Gastroesophageal sphincter (tissue), 4 donors: ENCODE data around the gene C6orf52. TPM values are rescaled to one million over a fixed set of nuclear protein-coding genes. Genes with fewer than 3 reads are reported as not detected.

ENCODE experiments used
- ATAC-seq: fragments of 150-250 bp; one replicate; pipeline ENCODE4 v1.9.1; 2016; ENCODE audit warnings: mild to moderate bottlenecking, moderate library complexity
- H3K27ac ChIP-seq, 4 donors: fragments of 200-600 bp; sonication (generic) in 3 of 4; 1 replicate in 3 of 4; 2 replicates in 1 of 4; pipeline ENCODE4 v1.5.1; 2016 to 2019
- H3K27me3 ChIP-seq: fragments of 200-600 bp; sonication (generic); one replicate; pipeline ENCODE4 v1.5.1; 2019
- H3K36me3 ChIP-seq, 2 donors: fragments of 200-600 bp; sonication (generic); one replicate each; pipeline ENCODE4 v1.5.1; 2019; ENCODE audit warnings: control low read depth in 1 of 2
- H3K4me1 ChIP-seq, 3 donors: fragments of 200-600 bp; sonication (generic); 1 replicate in 2 of 3; 2 replicates in 1 of 3; pipeline ENCODE4 v1.5.1; 2016 to 2019; ENCODE audit warnings: control low read depth in 2 of 3
- H3K4me3 ChIP-seq, 2 donors: fragments of 200-600 bp; sonication (generic); one replicate each; pipeline ENCODE4 v1.5.1; 2019; ENCODE audit warnings: mild to moderate bottlenecking in 1 of 2, moderate library complexity in 1 of 2
- H3K9me3 ChIP-seq, 3 donors: fragments of 200-600 bp; sonication (generic); one replicate each; pipeline ENCODE4 v1.5.1; 2017 to 2019; ENCODE audit warnings: control low read depth in 2 of 3
- CTCF ChIP-seq, 4 experiments: fragments of 200-600 bp in 2 of 4; fragments of 450-650 bp in 2 of 4; sonication (generic) in 1 of 4; IDR thresholded peaks; one replicate each; pipeline ENCODE4 v1.5.1; 2017 to 2019; ENCODE audit warnings: antibody characterized with exemption in 4 of 4, mild to moderate bottlenecking in 2 of 4, moderate library complexity in 2 of 4
- EP300 ChIP-seq: sonication (generic); formaldehyde crosslinking; IDR thresholded peaks from one replicate; pipeline ENCODE4 v1.6.1; 2017; ENCODE audit warnings: antibody characterized with exemption, mild to moderate bottlenecking
- POLR2A ChIP-seq, 2 donors: fragments of 450-650 bp; IDR thresholded peaks; one replicate each; pipeline ENCODE4 v1.6.1; 2017; ENCODE audit warnings: antibody characterized with exemption in 2 of 2, mild to moderate bottlenecking in 2 of 2, moderate library complexity in 1 of 2
- POLR2AphosphoS5 ChIP-seq: sonication (generic); formaldehyde crosslinking; IDR thresholded peaks from one replicate; pipeline ENCODE4 v1.6.1; 2017; ENCODE audit warnings: antibody characterized with exemption
- WGBS, 2 donors: methylation state at CpG; one replicate each; pipeline ENCODE4 v1.1.5; 2018; ENCODE audit warnings: low coverage in 1 of 2; 5-methylcytosine and 5-hydroxymethylcytosine counted together
- total RNA-seq, 4 donors: library from RNA; depleted of rRNA; stranded (reverse); fragments of >200 nt; gene quantifications; one replicate each; pipeline ENCODE4 v1.1.0, GENCODE V29; 2016

Gene C6orf52
- total RNA-seq, 4 donors from 2014 or later, result 2.5 TPM; not detected in 3

DNA sequence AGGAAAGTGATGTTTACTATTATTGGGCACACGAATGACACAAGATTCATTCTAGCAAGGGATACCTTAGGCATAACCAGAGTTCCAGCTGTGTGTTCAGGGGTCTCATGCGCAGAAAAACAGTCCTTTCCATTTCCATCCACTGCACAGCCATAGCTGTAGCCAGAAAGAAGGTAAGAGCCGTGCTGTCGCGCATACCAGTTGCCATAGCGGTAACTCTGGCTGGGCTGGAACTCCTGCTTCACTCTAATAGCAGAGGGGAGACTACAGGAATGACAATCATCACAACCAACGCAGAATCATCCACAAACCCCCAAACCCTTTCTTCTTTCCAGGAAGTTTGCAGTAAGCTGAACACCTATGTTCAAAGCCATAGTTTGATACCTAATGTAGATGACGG lies 7.5 kb downstream of the C6orf52 start:
- H3K27me3 ChIP-seq, result no peaks in the 10 kb centered on the region
- no peaks in the 10 kb centered on the region for H3K4me1 ChIP-seq
- no peak for TF ChIP-seq POLR2A (IDR thresholded peaks at IDR 0.05)
- no peak for TF ChIP-seq EP300
- TF ChIP-seq POLR2AphosphoS5, result no peak
- TF ChIP-seq CTCF (IDR thresholded peaks at IDR 0.05), result no peak
- H3K9me3 ChIP-seq, result no peaks in the 10 kb centered on the region
- H3K36me3 ChIP-seq, result no peaks in the 10 kb centered on the region
- H3K27ac ChIP-seq, result no peak overlapping the region
- H3K4me3 ChIP-seq, result no peak overlapping the region
- no peak for ATAC-seq
- WGBS, 2 donors, result 79 to 84% methylated on average over 8 of the region's 8 CpGs

GRCh38 chr6:10685092-10685915 lies 9.1 kb downstream of the C6orf52 start:
- Histone ChIP-seq H3K27ac (no peak overlapping the region), H3K36me3 (no peaks in the 10 kb centered on the region), H3K27me3 (no peaks in the 10 kb centered on the region), H3K9me3 (no peaks in the 10 kb centered on the region), H3K4me3 (no peak overlapping the region), H3K4me1 (no peaks in the 10 kb centered on the region)
- 71 to 73% methylated on average over 3 of the region's 3 CpGs for WGBS, 2 donors
- ATAC-seq, result no peak
- TF ChIP-seq POLR2A (IDR thresholded peaks at IDR 0.05), result no peak
- no peak for TF ChIP-seq CTCF (IDR thresholded peaks at IDR 0.05)
- no peak for TF ChIP-seq POLR2AphosphoS5

DNA sequence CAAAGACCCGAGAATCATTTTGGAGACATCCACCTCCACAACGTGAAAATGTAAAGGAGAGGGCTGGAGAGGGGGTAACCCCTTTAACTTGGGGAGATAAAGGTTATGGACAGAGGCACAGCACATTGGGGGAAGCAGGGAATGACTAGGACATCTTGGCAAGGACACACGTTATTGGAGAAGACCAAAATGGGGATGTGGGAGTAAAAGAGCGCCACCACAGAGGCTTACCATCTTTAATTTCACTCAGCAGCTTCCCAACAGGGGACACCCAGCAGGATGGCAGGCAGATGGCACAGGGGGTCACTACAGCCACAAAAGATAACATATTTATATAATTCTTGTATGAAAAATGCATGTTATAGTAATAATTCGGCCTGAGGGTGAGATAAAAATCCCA lies 9.8 kb downstream of the C6orf52 start:
- H3K27me3 ChIP-seq, result no peaks in the 10 kb centered on the region
- H3K9me3 ChIP-seq, result no peaks in the 10 kb centered on the region
- TF ChIP-seq POLR2AphosphoS5 (no peak), EP300 (no peak), CTCF (IDR thresholded peaks at IDR 0.05) (no peak), POLR2A (IDR thresholded peaks at IDR 0.05) (no peak)
- H3K4me1 ChIP-seq, result no peaks in the 10 kb centered on the region
- ATAC-seq, result no peak
- H3K4me3 ChIP-seq, result no peak overlapping the region
- 63 to 68% methylated on average over 5 of the region's 5 CpGs for WGBS, 2 donors
- no peak overlapping the region for H3K27ac ChIP-seq
- no peaks in the 10 kb centered on the region for H3K36me3 ChIP-seq

GRCh38 chr6:10682355-10682988 lies 11.9 kb downstream of the C6orf52 start:
- H3K36me3 ChIP-seq, result no peaks in the 10 kb centered on the region

More at GRCh38 chr6:10682355-10682988, 11.9 kb downstream of the C6orf52 start:
- ATAC-seq, result no peak
- Histone ChIP-seq H3K4me1 (no peaks in the 10 kb centered on the region), H3K4me3 (no peak overlapping the region), H3K27ac (no peak overlapping the region), H3K27me3 (no peaks in the 10 kb centered on the region), H3K9me3 (no peaks in the 10 kb centered on the region)
- no peak for TF ChIP-seq CTCF (IDR thresholded peaks at IDR 0.05)
- TF ChIP-seq POLR2AphosphoS5, result no peak
- TF ChIP-seq EP300, result no peak
- no peak for TF ChIP-seq POLR2A (IDR thresholded peaks at IDR 0.05)
